ENCODE results near the gene ACP6.

ACP6 gene

GRCh38 chr1:147634645-147635044, 35.7 kb downstream of the ACP6 start:
- ChIA-PET POLR2A (no interaction called here), CTCF (interaction anchor here (0.6 to 4.4 kb wide), 4 partner anchors 8 to 256 kb away, joined by 3 to 14 read pairs (median 4); no protein-coding TSS in a partner anchor)
- no peaks in the 10 kb centered on the region for H3K4me1 ChIP-seq (ENCODE audit: control insufficient read depth, insufficient read depth, low read length)
- H3K36me3 ChIP-seq (ENCODE audit: control insufficient read depth in 2 of 2, insufficient read depth in 1 of 2, low read length in 2 of 2) = peaks cover 0 to 17% of the 10 kb centered on the region in 2 experiments; a peak in 2 of 3 replicates
- H3K9me3 ChIP-seq (ENCODE audit: control insufficient read depth, insufficient read depth, low read depth, low read length) = no peaks in the 10 kb centered on the region
- H3K27ac ChIP-seq (ENCODE audit: extremely low read depth, low read depth, low read length) = no peak overlapping the region
- H3K4me3 ChIP-seq (ENCODE audit: low read depth, low read length) = no peak overlapping the region
- TF ChIP-seq, protein P1, sequence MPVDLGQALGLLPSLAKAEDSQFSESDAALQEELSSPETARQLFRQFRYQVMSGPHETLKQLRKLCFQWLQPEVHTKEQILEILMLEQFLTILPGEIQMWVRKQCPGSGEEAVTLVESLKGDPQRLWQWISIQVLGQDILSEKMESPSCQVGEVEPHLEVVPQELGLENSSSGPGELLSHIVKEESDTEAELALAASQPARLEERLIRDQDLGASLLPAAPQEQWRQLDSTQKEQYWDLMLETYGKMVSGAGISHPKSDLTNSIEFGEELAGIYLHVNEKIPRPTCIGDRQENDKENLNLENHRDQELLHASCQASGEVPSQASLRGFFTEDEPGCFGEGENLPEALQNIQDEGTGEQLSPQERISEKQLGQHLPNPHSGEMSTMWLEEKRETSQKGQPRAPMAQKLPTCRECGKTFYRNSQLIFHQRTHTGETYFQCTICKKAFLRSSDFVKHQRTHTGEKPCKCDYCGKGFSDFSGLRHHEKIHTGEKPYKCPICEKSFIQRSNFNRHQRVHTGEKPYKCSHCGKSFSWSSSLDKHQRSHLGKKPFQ (tag by site-specific recombination; IDR thresholded peaks at IDR 0.05) = no peak
- TF ChIP-seq ZNF530 (tag by site-specific recombination; IDR thresholded peaks at IDR 0.05; ENCODE audit: low read depth) (no peak), MYNN (tag by site-specific recombination; IDR thresholded peaks at IDR 0.05; ENCODE audit: borderline replicate concordance) (no peak), ZNF544 (tag by site-specific recombination; IDR thresholded peaks at IDR 0.05) (no peak), KLF10 (tag by site-specific recombination; IDR thresholded peaks at IDR 0.05) (no peak), ZNF596 (tag by site-specific recombination; IDR thresholded peaks at IDR 0.05) (no peak), TRIM28 (IDR thresholded peaks at IDR 0.05; ENCODE audit: borderline replicate concordance, low read length) (no peak), ZNF133 (tag by site-specific recombination; IDR thresholded peaks at IDR 0.05) (no peak), ZNF677 (tag by site-specific recombination; IDR thresholded peaks at IDR 0.05) (no peak), ZNF529 (tag by site-specific recombination; IDR thresholded peaks at IDR 0.05; ENCODE audit: insufficient replicate concordance) (no peak), ZNF561 (tag by site-specific recombination; IDR thresholded peaks at IDR 0.05; ENCODE audit: borderline replicate concordance) (no peak), ZFP37 (tag by site-specific recombination; IDR thresholded peaks at IDR 0.05) (no peak), ZBTB48 (tag by site-specific recombination; IDR thresholded peaks at IDR 0.05) (no peak), ZNF571 (tag by site-specific recombination; IDR thresholded peaks at IDR 0.05) (no peak), ZNF426 (tag by site-specific recombination; IDR thresholded peaks at IDR 0.05) (no peak), ZNF248 (tag by site-specific recombination; IDR thresholded peaks at IDR 0.05) (no peak), GLIS2 (tag by site-specific recombination; IDR thresholded peaks at IDR 0.05) (no peak), PRDM4 (tag by site-specific recombination; IDR thresholded peaks at IDR 0.05) (no peak), ZNF548 (tag by site-specific recombination; IDR thresholded peaks at IDR 0.05) (no peak), ZNF19 (tag by site-specific recombination; IDR thresholded peaks at IDR 0.05; ENCODE audit: low read depth) (no peak)

GRCh38 chr1:147633759-147634158, 36.6 kb downstream of the ACP6 start:
- ChIA-PET POLR2A (no interaction called here), CTCF (interaction anchor here (0.7 to 2.2 kb wide), 3 partner anchors 10 to 137 kb away, joined by 4 to 10 read pairs (median 4); no protein-coding TSS in a partner anchor)

More at GRCh38 chr1:147633759-147634158, 36.6 kb downstream of the ACP6 start:
- TF ChIP-seq ZNF37A (tag by site-specific recombination; IDR thresholded peaks at IDR 0.05) = no peak
- no peak for TF ChIP-seq ZNF48 (tag by site-specific recombination; IDR thresholded peaks at IDR 0.05)
- no peak for TF ChIP-seq ZNF670 (tag by site-specific recombination; IDR thresholded peaks at IDR 0.05; ENCODE audit: low read depth)
- TF ChIP-seq ZNF626 (tag by site-specific recombination; IDR thresholded peaks at IDR 0.05) = no peak
- H3K4me3 ChIP-seq (ENCODE audit: low read depth, low read length) = no peak overlapping the region
- no peak overlapping the region for H3K27ac ChIP-seq (ENCODE audit: extremely low read depth, low read depth, low read length)
- peaks cover 0 to 17% of the 10 kb centered on the region in 2 experiments; a peak in 2 of 3 replicates for H3K36me3 ChIP-seq (ENCODE audit: control insufficient read depth in 2 of 2, insufficient read depth in 1 of 2, low read length in 2 of 2)
- H3K4me1 ChIP-seq (ENCODE audit: control insufficient read depth, insufficient read depth, low read length) = no peaks in the 10 kb centered on the region
- H3K9me3 ChIP-seq (ENCODE audit: control insufficient read depth, insufficient read depth, low read depth, low read length) = no peaks in the 10 kb centered on the region

All from HEK293 (cell line).